HEK293 (cell line): ENCODE measurements around the gene SFMBT2.

ENCODE experiments used
- CTCF ChIA-PET: fragments of 350-600 bp; formaldehyde crosslinking; extraction: SDS; loops from one replicate; lab custom pipeline; 2021; ENCODE audit warnings: antibody characterized with exemption; lab: Yijun Ruan, JAX
- POLR2A ChIA-PET: fragments of 300-600 bp; formaldehyde crosslinking; extraction: SDS; loops from one replicate; lab custom pipeline; 2020; ENCODE audit warnings: antibody characterized with exemption, inconsistent platforms; lab: Yijun Ruan, JAX
- H3K27ac ChIP-seq: fragments of 200-500 bp; sonication (Bioruptor generic); 2 replicates; pipeline ENCODE4 v1.5.1; 2014; ENCODE audit warnings: low read depth, low read length, control low read depth, inconsistent platforms; ENCODE audit errors: extremely low read depth
- H3K36me3 ChIP-seq, 2 experiments: fragments of 200-500 bp in 1 of 2; sonication (Bioruptor generic) in 1 of 2; 1 replicate in 1 of 2; 2 replicates in 1 of 2; pipeline ENCODE4 v1.5.1; 2014 to 2017; ENCODE audit warnings: inconsistent platforms in 2 of 2, low read length in 2 of 2; ENCODE audit not compliant: control insufficient read depth in 2 of 2, insufficient read depth in 1 of 2
- H3K4me1 ChIP-seq: fragments of 200-500 bp; sonication (Bioruptor generic); 2 replicates; pipeline ENCODE4 v1.5.1; 2014; ENCODE audit warnings: mild to moderate bottlenecking, low read length, inconsistent platforms; ENCODE audit not compliant: control insufficient read depth, insufficient read depth
- H3K4me3 ChIP-seq: 2 replicates; pipeline ENCODE4 v1.5.1; 2011; ENCODE audit warnings: low read depth, mild to moderate bottlenecking, control low read depth, low read length, moderate library complexity
- H3K9me3 ChIP-seq: fragments of 200-500 bp; sonication (Bioruptor generic); 2 replicates; pipeline ENCODE4 v1.5.1; 2014; ENCODE audit warnings: low read depth, low read length, inconsistent platforms; ENCODE audit not compliant: control insufficient read depth, insufficient read depth
- HOXC10 ChIP-seq: sonication (generic); formaldehyde crosslinking; IDR thresholded peaks from 2 replicates; pipeline ENCODE4 v1.8.1; 2023; ENCODE audit warnings: mild to moderate bottlenecking, missing genetic modification reagents
- MZF1 ChIP-seq: fragments of 450-650 bp; formaldehyde crosslinking; IDR thresholded peaks from 2 replicates; pipeline ENCODE4 v1.5.1; 2017; ENCODE audit warnings: missing biosample characterization, missing genetic modification characterization, borderline replicate concordance
- SCRT2 ChIP-seq: fragments of 450-650 bp; formaldehyde crosslinking; IDR thresholded peaks from 2 replicates; pipeline ENCODE4 v1.5.1; 2016; ENCODE audit warnings: missing biosample characterization, missing genetic modification characterization
- ZNF184 ChIP-seq: fragments of 450-650 bp; IDR thresholded peaks from 2 replicates; pipeline ENCODE4 v1.5.1; 2018; ENCODE audit warnings: missing biosample characterization, mild to moderate bottlenecking, missing genetic modification characterization
- ZNF701 ChIP-seq: fragments of 450-650 bp; formaldehyde crosslinking; IDR thresholded peaks from 2 replicates; pipeline ENCODE4 v1.5.1; 2016; ENCODE audit warnings: missing biosample characterization, missing genetic modification characterization
- ZNF791 ChIP-seq: fragments of 450-650 bp; formaldehyde crosslinking; IDR thresholded peaks from 2 replicates; pipeline ENCODE4 v1.5.1; 2016; ENCODE audit warnings: missing biosample characterization, missing genetic modification characterization
- ZSCAN30 ChIP-seq: fragments of 450-650 bp; IDR thresholded peaks from 2 replicates; pipeline ENCODE4 v1.5.1; 2018; ENCODE audit warnings: missing biosample characterization, mild to moderate bottlenecking, missing genetic modification characterization, moderate library complexity
- TF ChIP-seq, protein P1 (sequence below): fragments of 450-650 bp; formaldehyde crosslinking; IDR thresholded peaks from 2 replicates; pipeline ENCODE4 v1.5.1; 2016; ENCODE audit warnings: missing biosample characterization, missing genetic modification characterization
- TF ChIP-seq, protein P2 (sequence below): sonication (generic); formaldehyde crosslinking; IDR thresholded peaks from 2 replicates; pipeline ENCODE4 v1.8.1; 2022; ENCODE audit warnings: mild to moderate bottlenecking, moderate library complexity, missing genetic modification reagents

SFMBT2 gene

GRCh38 chr10:7111089-7111488, 299.7 kb downstream of the SFMBT2 start:
- H3K4me1 ChIP-seq: no peaks in the 10 kb centered on the region
- no peak overlapping the region for H3K4me3 ChIP-seq
- POLR2A ChIA-PET: no interaction called here
- no peaks in the 10 kb centered on the region for H3K36me3 ChIP-seq
- H3K27ac ChIP-seq: no peak overlapping the region
- TF ChIP-seq ZNF184 (tag by site-specific recombination): no peak
- no peak for TF ChIP-seq HOXC10 (CRISPR knock-in tag)
- no peak for TF ChIP-seq SCRT2 (tag by site-specific recombination)
- no peak for TF ChIP-seq ZNF701 (tag by site-specific recombination)
- no peak for TF ChIP-seq ZNF791 (tag by site-specific recombination)
- TF ChIP-seq MZF1: no peak
- TF ChIP-seq ZSCAN30: no peak
- TF ChIP-seq, protein P1, sequence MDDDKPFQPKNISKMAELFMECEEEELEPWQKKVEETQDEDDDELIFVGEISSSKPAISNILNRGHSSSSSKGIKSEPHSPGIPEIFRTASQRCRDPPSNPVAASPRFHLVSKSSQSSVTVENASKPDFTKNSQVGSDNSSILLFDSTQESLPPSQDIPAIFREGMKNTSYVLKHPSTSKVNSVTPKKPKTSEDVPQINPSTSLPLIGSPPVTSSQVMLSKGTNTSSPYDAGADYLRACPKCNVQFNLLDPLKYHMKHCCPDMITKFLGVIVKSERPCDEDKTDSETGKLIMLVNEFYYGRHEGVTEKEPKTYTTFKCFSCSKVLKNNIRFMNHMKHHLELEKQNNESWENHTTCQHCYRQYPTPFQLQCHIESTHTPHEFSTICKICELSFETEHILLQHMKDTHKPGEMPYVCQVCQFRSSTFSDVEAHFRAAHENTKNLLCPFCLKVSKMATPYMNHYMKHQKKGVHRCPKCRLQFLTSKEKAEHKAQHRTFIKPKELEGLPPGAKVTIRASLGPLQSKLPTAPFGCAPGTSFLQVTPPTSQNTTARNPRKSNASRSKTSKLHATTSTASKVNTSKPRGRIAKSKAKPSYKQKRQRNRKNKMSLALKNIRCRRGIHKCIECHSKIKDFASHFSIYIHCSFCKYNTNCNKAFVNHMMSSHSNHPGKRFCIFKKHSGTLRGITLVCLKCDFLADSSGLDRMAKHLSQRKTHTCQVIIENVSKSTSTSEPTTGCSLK (tag by site-specific recombination): no peak
- TF ChIP-seq, protein P2, sequence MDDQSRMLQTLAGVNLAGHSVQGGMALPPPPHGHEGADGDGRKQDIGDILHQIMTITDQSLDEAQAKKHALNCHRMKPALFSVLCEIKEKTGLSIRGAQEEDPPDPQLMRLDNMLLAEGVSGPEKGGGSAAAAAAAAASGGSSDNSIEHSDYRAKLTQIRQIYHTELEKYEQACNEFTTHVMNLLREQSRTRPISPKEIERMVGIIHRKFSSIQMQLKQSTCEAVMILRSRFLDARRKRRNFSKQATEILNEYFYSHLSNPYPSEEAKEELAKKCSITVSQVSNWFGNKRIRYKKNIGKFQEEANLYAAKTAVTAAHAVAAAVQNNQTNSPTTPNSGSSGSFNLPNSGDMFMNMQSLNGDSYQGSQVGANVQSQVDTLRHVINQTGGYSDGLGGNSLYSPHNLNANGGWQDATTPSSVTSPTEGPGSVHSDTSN: no peak
- TF ChIP-seq, all 188 proteins: peak for 0
- CTCF ChIA-PET: interaction anchor here (0.9 to 1.0 kb wide), 2 partner anchors 10 to 16 kb away, joined by 3 read pairs; no protein-coding TSS in a partner anchor
- H3K9me3 ChIP-seq: no peaks in the 10 kb centered on the region
